GM12891 (cell line): ENCODE results near the gene BEND6.

ENCODE experiments used
- PAX5 ChIP-seq: IDR thresholded peaks from 2 replicates; pipeline ENCODE4 v1.6.1; 2011; ENCODE audit warnings: low read length, moderate library complexity, mild to moderate bottlenecking; ENCODE audit not compliant: insufficient read depth, severe bottlenecking
- POLR2A ChIP-seq: IDR thresholded peaks from 2 replicates; pipeline ENCODE4 v1.6.1; 2011; ENCODE audit warnings: low read depth, low read length, control low read depth
- POLR2AphosphoS5 ChIP-seq: IDR thresholded peaks from 2 replicates; pipeline ENCODE4 v1.6.1; 2011; ENCODE audit warnings: low read depth, low read length, control low read depth
- TAF1 ChIP-seq: IDR thresholded peaks from 2 replicates; pipeline ENCODE4 v1.6.1; 2011; ENCODE audit warnings: low read depth, low read length, control low read depth

- no peak for TF ChIP-seq PAX5
- TF ChIP-seq POLR2A: no peak
- TF ChIP-seq POLR2AphosphoS5: no peak
- no peak for TF ChIP-seq TAF1
Measured at GRCh38 chr6:57026001-57026400, 71.1 kb downstream of the BEND6 start.
